Lung (tissue), 12 donors: ENCODE results near the gene THADA. TPM values are rescaled to one million over a fixed set of nuclear protein-coding genes. Genes with fewer than 3 reads are reported as not detected.

ENCODE experiments used
- ATAC-seq: fragments of 200-7000 bp; cut with Tn5 transposase; one replicate; pipeline ENCODE4 v1.9.1; 2020; ENCODE audit warnings: moderate number of reproducible peaks; ENCODE audit not compliant: insufficient read depth, low FRiP score
- DNase-seq, 3 donors: peaks; one replicate each; pipeline ENCODE4 v3.0.0-alpha.2; 2013 to 2017
- H3K27ac ChIP-seq, 2 donors: one replicate each; pipeline ENCODE4 v1.5.1; 2013; ENCODE audit warnings: mild to moderate bottlenecking in 2 of 2, moderate library complexity in 2 of 2, control low read depth in 1 of 2, inconsistent platforms in 1 of 2, low read depth in 1 of 2, low read length in 1 of 2
- H3K27me3 ChIP-seq, 3 donors: one replicate each; pipeline ENCODE4 v1.5.1; 2013; ENCODE audit warnings: low read length in 2 of 3; ENCODE audit not compliant: control insufficient read depth in 3 of 3, insufficient read depth in 3 of 3
- H3K36me3 ChIP-seq, 4 donors: one replicate each; pipeline ENCODE4 v1.5.1; 2013; ENCODE audit warnings: low read length in 4 of 4, mild to moderate bottlenecking in 1 of 4, moderate library complexity in 1 of 4; ENCODE audit not compliant: control insufficient read depth in 4 of 4, insufficient read depth in 4 of 4
- H3K4me1 ChIP-seq, 5 donors: one replicate each; pipeline ENCODE4 v1.5.1; 2013; ENCODE audit warnings: low read length in 5 of 5, mild to moderate bottlenecking in 2 of 5, moderate library complexity in 1 of 5; ENCODE audit not compliant: control insufficient read depth in 5 of 5, insufficient read depth in 5 of 5
- H3K4me3 ChIP-seq: one replicate; pipeline ENCODE4 v1.5.1; 2013; ENCODE audit warnings: mild to moderate bottlenecking, control low read depth, moderate library complexity
- H3K9ac ChIP-seq, 2 donors: one replicate each; pipeline ENCODE4 v1.5.1; 2013; ENCODE audit warnings: low read length in 2 of 2, control low read depth in 1 of 2; ENCODE audit not compliant: insufficient read depth in 1 of 2
- H3K9me3 ChIP-seq, 4 donors: one replicate each; pipeline ENCODE4 v1.5.1; 2013; ENCODE audit warnings: low read length in 3 of 4, mild to moderate bottlenecking in 1 of 4, moderate library complexity in 1 of 4; ENCODE audit not compliant: control insufficient read depth in 4 of 4, insufficient read depth in 3 of 4
- WGBS, 2 donors: extraction: QIAGEN DNeasy Blood & Tissue Kit; methylation state at CpG; one replicate each; pipeline ENCODE4 v1.1.7; 2013; 5-methylcytosine and 5-hydroxymethylcytosine counted together
- polyA plus RNA-seq, 2 donors: library from polyadenylated mRNA; stranded (reverse); fragments of 200-250 nt; gene quantifications; one replicate each; pipeline ENCODE4 v1.2.1, GENCODE V29; 2013
- total RNA-seq, 2 donors: library from RNA; depleted of rRNA in 1 of 2; stranded (reverse); fragments of >200 nt in 1 of 2; gene quantifications; one replicate each; pipeline ENCODE4 v1.2.1, GENCODE V29; 2014 to 2021
- TF ChIP-seq, protein P1 (sequence below): IDR thresholded peaks from 2 replicates; pipeline ENCODE4 v1.5.1; 2012; ENCODE audit warnings: mild to moderate bottlenecking; ENCODE audit errors: control extremely low read depth, extremely low read depth
- donor health status: control.
- donor health status: control.
- donor health status: Bipolar disorder and iron deficiency.
- donor health status: healthy.
- donor health status: DM: yes; HTN: yes; CAD: no.

THADA gene
- total and polyA plus RNA-seq, 4 donors = 11.3 to 72.5 (median 25.2) TPM

DNA sequence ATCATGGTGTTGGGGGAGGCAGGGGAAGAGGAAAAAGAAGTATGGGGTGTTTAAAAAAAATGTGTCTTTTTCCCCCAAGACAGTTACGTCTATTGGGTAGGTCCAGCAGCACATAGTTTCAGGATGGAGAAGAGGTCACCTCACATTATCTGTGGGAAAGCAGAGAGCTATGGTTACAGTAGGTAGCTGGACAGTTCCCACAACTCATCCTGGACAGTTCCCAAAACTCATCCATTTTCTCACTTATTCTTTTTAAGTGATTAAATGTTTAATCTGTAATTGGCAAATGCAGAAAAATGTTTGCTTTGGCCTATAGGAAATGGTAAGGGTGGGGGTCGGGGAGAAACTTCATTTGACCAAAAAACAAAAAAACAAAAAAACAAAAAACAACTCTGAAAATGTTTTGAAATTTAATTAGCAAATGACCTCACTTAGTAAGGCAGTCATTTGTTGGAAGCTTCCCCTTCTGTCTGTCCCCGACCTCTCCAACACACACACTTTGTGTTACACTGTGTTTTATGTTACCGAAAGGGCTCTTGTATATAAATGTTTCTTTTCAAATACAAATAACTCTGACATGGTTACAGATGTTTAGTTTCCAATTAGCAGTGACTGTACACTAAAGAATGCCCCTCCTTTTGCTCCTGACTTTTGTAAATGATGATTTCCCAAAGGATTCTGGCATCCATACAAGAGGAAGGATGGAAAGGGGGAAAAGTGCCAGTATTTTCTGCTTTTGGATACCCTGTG lies 196.1 kb downstream of the THADA start:
- Histone ChIP-seq H3K27ac (peak overlapping the region in 1 of 2 donors; percentile 70), H3K4me1 (peaks cover 4 to 19% (median 17%) of the 10 kb centered on the region in 5 donors), H3K4me3 (no peak overlapping the region), H3K9me3 (no peaks in the 10 kb centered on the region), H3K27me3 (no peaks in the 10 kb centered on the region), H3K9ac (peak overlapping the region in 1 of 2 donors; percentile 67), H3K36me3 (peaks cover 2 to 16% (median 8%) of the 10 kb centered on the region in 4 donors)
- TF ChIP-seq, protein P1, sequence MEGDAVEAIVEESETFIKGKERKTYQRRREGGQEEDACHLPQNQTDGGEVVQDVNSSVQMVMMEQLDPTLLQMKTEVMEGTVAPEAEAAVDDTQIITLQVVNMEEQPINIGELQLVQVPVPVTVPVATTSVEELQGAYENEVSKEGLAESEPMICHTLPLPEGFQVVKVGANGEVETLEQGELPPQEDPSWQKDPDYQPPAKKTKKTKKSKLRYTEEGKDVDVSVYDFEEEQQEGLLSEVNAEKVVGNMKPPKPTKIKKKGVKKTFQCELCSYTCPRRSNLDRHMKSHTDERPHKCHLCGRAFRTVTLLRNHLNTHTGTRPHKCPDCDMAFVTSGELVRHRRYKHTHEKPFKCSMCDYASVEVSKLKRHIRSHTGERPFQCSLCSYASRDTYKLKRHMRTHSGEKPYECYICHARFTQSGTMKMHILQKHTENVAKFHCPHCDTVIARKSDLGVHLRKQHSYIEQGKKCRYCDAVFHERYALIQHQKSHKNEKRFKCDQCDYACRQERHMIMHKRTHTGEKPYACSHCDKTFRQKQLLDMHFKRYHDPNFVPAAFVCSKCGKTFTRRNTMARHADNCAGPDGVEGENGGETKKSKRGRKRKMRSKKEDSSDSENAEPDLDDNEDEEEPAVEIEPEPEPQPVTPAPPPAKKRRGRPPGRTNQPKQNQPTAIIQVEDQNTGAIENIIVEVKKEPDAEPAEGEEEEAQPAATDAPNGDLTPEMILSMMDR = no peak
- 48 to 64% methylated on average over 4 of the region's 4 CpGs for WGBS, 2 donors
- ATAC-seq = no peak
- DNase-seq = peak; percentile 60 to 88 (median 85)

GRCh38 chr2:43399098-43399497 lies 196.7 kb downstream of the THADA start:
- Histone ChIP-seq H3K9ac (peak overlapping the region in 1 of 2 donors; percentile 67), H3K4me3 (no peak overlapping the region), H3K27ac (no peak overlapping the region), H3K27me3 (no peaks in the 10 kb centered on the region), H3K4me1 (peaks cover 4 to 19% (median 17%) of the 10 kb centered on the region in 5 donors), H3K36me3 (peaks cover 2 to 16% (median 8%) of the 10 kb centered on the region in 4 donors), H3K9me3 (no peaks in the 10 kb centered on the region)
- no peak for DNase-seq
- TF ChIP-seq, protein P1 = no peak
- WGBS, 2 donors = 90 to 98% methylated on average over 2 of the region's 2 CpGs
- no peak for ATAC-seq

DNA sequence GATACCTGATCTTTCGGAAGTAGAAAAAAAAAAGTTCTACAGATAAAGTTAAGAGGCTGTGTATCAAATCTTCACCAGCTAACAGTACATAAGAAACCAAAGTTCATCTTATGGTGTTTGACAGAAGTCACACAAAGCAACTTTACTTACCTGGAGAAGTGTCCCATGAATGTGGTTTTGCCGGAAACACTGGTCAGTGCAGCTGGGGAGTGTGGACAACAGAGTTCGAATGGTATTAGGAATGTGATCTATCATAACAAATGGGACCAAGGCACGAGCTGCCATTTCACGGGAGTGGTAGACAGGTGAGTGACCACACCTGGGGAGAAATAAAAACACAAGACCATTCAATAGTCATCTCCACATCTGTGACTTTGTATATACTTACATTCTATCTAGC lies 198.0 kb downstream of the THADA start:
- TF ChIP-seq, protein P1 = no peak
- WGBS, 2 donors = 79 to 92% methylated on average over 5 of the region's 5 CpGs
- Histone ChIP-seq H3K4me3 (no peak overlapping the region), H3K36me3 (peaks cover 2 to 16% (median 8%) of the 10 kb centered on the region in 4 donors), H3K9me3 (no peaks in the 10 kb centered on the region), H3K27ac (no peak overlapping the region), H3K4me1 (peaks cover 4 to 20% (median 18%) of the 10 kb centered on the region in 5 donors), H3K9ac (no peak overlapping the region), H3K27me3 (no peaks in the 10 kb centered on the region)
- DNase-seq (no peak), ATAC-seq (no peak)
